Measurements from ENCODE around the gene SPATA24.
A peak's percentile ranks its signal among the peaks of the same experiment; 100 is the strongest.

DNA sequence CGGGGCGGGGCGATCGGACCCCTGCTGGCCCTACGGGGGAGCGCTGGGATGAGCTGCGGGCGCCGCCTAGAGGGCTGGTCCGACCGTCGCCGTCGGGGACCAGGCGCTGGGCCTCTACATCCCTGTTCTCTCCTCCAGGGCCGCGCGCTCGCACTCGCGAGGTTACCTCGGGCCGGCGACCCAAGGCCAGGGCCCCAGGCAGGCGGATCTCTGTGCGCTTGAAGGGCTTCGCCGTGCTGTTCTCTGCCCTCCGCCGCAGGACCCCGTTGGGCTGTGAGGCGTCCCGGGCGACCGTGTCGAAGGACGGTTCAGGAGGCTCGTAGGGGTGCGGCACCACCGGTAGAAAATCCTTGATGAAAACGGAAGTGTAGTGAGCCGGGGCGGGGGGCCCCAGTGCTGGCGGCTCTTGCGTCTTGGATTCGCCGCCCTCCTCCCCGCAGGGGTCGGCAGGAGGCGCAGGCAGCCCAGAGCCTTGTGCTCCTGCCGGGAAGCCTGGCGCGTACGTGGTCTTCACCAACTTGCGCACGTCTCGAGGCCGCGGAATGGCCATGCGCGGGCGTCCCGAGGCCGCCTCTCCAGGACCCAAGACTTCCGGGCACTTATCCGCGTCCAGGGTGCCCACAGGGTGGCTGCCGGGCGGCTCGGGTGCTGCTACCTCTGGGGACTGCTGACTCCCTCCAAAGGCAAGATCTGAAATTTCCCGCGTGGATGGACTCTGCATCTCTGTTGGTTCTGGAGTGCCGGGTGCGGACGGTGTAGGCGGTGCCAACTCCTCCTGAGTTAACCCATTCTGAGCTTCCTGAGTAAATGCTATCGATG, 11.0 kb downstream of the SPATA24 start:
- TF ChIP-seq, protein P1, sequence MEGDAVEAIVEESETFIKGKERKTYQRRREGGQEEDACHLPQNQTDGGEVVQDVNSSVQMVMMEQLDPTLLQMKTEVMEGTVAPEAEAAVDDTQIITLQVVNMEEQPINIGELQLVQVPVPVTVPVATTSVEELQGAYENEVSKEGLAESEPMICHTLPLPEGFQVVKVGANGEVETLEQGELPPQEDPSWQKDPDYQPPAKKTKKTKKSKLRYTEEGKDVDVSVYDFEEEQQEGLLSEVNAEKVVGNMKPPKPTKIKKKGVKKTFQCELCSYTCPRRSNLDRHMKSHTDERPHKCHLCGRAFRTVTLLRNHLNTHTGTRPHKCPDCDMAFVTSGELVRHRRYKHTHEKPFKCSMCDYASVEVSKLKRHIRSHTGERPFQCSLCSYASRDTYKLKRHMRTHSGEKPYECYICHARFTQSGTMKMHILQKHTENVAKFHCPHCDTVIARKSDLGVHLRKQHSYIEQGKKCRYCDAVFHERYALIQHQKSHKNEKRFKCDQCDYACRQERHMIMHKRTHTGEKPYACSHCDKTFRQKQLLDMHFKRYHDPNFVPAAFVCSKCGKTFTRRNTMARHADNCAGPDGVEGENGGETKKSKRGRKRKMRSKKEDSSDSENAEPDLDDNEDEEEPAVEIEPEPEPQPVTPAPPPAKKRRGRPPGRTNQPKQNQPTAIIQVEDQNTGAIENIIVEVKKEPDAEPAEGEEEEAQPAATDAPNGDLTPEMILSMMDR (IDR thresholded peaks at IDR 0.05) = peak in 5 of 6 experiments; percentile 38 to 59 (median 44)
- TF ChIP-seq POLR2A (IDR thresholded peaks at IDR 0.05) = no peak
